SK-N-SH (cell line): Measurements from ENCODE around the gene SMYD2. TPM values are rescaled to one million over a fixed set of nuclear protein-coding genes. Genes with fewer than 3 reads are reported as not detected.

Experiments used
- CTCF ChIA-PET: fragments of 300-600, 350-600 bp; formaldehyde crosslinking; extraction: SDS; loops from one replicate; lab custom pipeline; 2021; lab: Yijun Ruan, JAX
- POLR2A ChIA-PET: fragments of 350-600 bp; sonication (Branson Sonifier 250); formaldehyde crosslinking; extraction: SDS; loops from one replicate; lab custom pipeline; 2020; ENCODE audit warnings: antibody characterized with exemption, inconsistent platforms; lab: Yijun Ruan, JAX
- DNase-seq: peaks from one replicate; pipeline ENCODE4 v3.0.0; 2012
- H2AFZ ChIP-seq: fragments of 200-600 bp; sonication (generic); 2 replicates; pipeline ENCODE4 v1.8.1; 2016; ENCODE audit warnings: antibody characterized with exemption, mild to moderate bottlenecking, low read depth
- H3F3A ChIP-seq: fragments of 200-600 bp; sonication (generic); replicated peaks from 2 replicates; pipeline ENCODE3; 2016; ENCODE audit warnings: antibody characterized with exemption, mild to moderate bottlenecking; ENCODE audit not compliant: insufficient read depth
- H3K27ac ChIP-seq, 2 experiments: fragments of 200-500 bp in 1 of 2; fragments of 200-600 bp in 1 of 2; sonication (Bioruptor generic) in 1 of 2; sonication (generic), shearing (Covaris generic) in 1 of 2; 2 replicates each; pipeline versions ENCODE4 v1.5.1 to v1.6.1; 2014 to 2016; ENCODE audit warnings: low read depth in 2 of 2, inconsistent platforms in 1 of 2, low read length in 1 of 2, mild to moderate bottlenecking in 1 of 2, mixed read lengths in 1 of 2
- H3K27me3 ChIP-seq: fragments of 200-600 bp; sonication (generic), shearing (Covaris generic); 2 replicates; pipeline ENCODE4 v1.6.1; 2016; ENCODE audit warnings: mixed run types; ENCODE audit not compliant: insufficient read depth
- H3K36me3 ChIP-seq, 2 experiments: fragments of 200-500 bp in 1 of 2; fragments of 200-600 bp in 1 of 2; sonication (Bioruptor generic) in 1 of 2; sonication (generic) in 1 of 2; replicated peaks in 1 of 2; 2 replicates each; pipeline versions ENCODE3 to v1.5.1; 2014 to 2016; ENCODE audit warnings: low read length in 1 of 2, mild to moderate bottlenecking in 1 of 2; ENCODE audit not compliant: insufficient read depth in 2 of 2, control insufficient read depth in 1 of 2
- H3K4me1 ChIP-seq, 2 experiments: fragments of 200-500 bp in 1 of 2; fragments of 200-600 bp in 1 of 2; sonication (Bioruptor generic) in 1 of 2; sonication (generic), shearing (Covaris generic) in 1 of 2; 2 replicates each; pipeline versions ENCODE4 v1.5.1 to v1.6.1; 2014 to 2016; ENCODE audit warnings: low read depth in 1 of 2, low read length in 1 of 2, mixed run types in 1 of 2; ENCODE audit not compliant: insufficient read depth in 2 of 2, control insufficient read depth in 1 of 2
- H3K4me2 ChIP-seq: fragments of 200-600 bp; sonication (generic), shearing (Covaris generic); 2 replicates; pipeline ENCODE4 v1.6.1; 2017; ENCODE audit warnings: mixed run types
- H3K4me3 ChIP-seq, 2 experiments: fragments of 200-500 bp in 1 of 2; fragments of 200-600 bp in 1 of 2; sonication (Bioruptor generic) in 1 of 2; sonication (generic), shearing (Covaris generic) in 1 of 2; 2 replicates each; pipeline versions ENCODE4 v1.5.1 to v1.8.1; 2014 to 2016; ENCODE audit warnings: low read depth in 2 of 2, inconsistent platforms in 1 of 2, low read length in 1 of 2, mild to moderate bottlenecking in 1 of 2, mixed read lengths in 1 of 2, moderate library complexity in 1 of 2
- H3K79me2 ChIP-seq: fragments of 200-600 bp; sonication (generic); 2 replicates; pipeline ENCODE4 v1.8.1; 2017; ENCODE audit warnings: mild to moderate bottlenecking; ENCODE audit not compliant: insufficient read depth
- H3K9ac ChIP-seq: fragments of 200-600 bp; sonication (generic); 2 replicates; pipeline ENCODE4 v1.6.1; 2017; ENCODE audit warnings: mixed run types
- H3K9me2 ChIP-seq: fragments of 200-600 bp; sonication (generic); 2 replicates; pipeline ENCODE4 v1.6.1; 2017; ENCODE audit warnings: mixed run types
- H3K9me3 ChIP-seq: fragments of 200-600 bp; sonication (generic); 2 replicates; pipeline ENCODE4 v1.6.1; 2017; ENCODE audit warnings: mixed run types, mild to moderate bottlenecking, moderate library complexity
- H4K20me1 ChIP-seq: fragments of 200-600 bp; sonication (generic); 2 replicates; pipeline ENCODE4 v1.6.1; 2017; ENCODE audit warnings: mild to moderate bottlenecking, mixed run types; ENCODE audit not compliant: insufficient read depth
- ELF1 ChIP-seq: IDR thresholded peaks from 2 replicates; pipeline ENCODE4 v1.4.0; 2012
- EZH2phosphoT487 ChIP-seq: fragments of 200-600 bp; sonication (generic); IDR thresholded peaks from 2 replicates; pipeline ENCODE4 v1.6.1; 2017; ENCODE audit warnings: low read depth, mixed run types, mild to moderate bottlenecking, antibody characterized with exemption, moderate library complexity, borderline replicate concordance
- FOSL2 ChIP-seq: IDR thresholded peaks from 2 replicates; pipeline ENCODE4 v1.4.0; 2012; ENCODE audit warnings: low read depth, mild to moderate bottlenecking, moderate library complexity, borderline replicate concordance
- FOXJ3 ChIP-seq: sonication (generic); formaldehyde crosslinking; IDR thresholded peaks from 2 replicates; pipeline ENCODE4 v1.5.1; 2020; ENCODE audit warnings: mild to moderate bottlenecking, missing genetic modification reagents
- GATA2 ChIP-seq: sonication (generic); formaldehyde crosslinking; IDR thresholded peaks from 2 replicates; pipeline ENCODE4 v1.5.0; 2020; ENCODE audit warnings: mild to moderate bottlenecking, missing genetic modification reagents
- JUND ChIP-seq: IDR thresholded peaks from 2 replicates; pipeline ENCODE4 v1.4.0; 2012
- RAD21 ChIP-seq: IDR thresholded peaks from 2 replicates; pipeline ENCODE4 v1.6.1; 2012; ENCODE audit warnings: mild to moderate bottlenecking, low read length
- RFX5 ChIP-seq: IDR thresholded peaks from 2 replicates; pipeline ENCODE4 v1.6.1; 2012; ENCODE audit warnings: mild to moderate bottlenecking, improper control_type of control experiment, low read length
- RXRA ChIP-seq: IDR thresholded peaks from 2 replicates; pipeline ENCODE4 v1.4.0; 2012; ENCODE audit warnings: low read depth, mild to moderate bottlenecking, borderline replicate concordance
- SMC3 ChIP-seq: IDR thresholded peaks from 2 replicates; pipeline ENCODE4 v1.6.1; 2012; ENCODE audit warnings: low read depth, low read length, improper control_type of control experiment
- TAF1 ChIP-seq: IDR thresholded peaks from 2 replicates; pipeline ENCODE4 v1.6.1; 2012; ENCODE audit warnings: low read depth, mild to moderate bottlenecking, low read length, moderate library complexity, borderline replicate concordance
- TEAD4 ChIP-seq: IDR thresholded peaks from 2 replicates; pipeline ENCODE4 v1.4.0; 2012; ENCODE audit warnings: mild to moderate bottlenecking, borderline replicate concordance; ENCODE audit not compliant: insufficient read depth
- WGBS: methylation state at CpG from one replicate; pipeline ENCODE4 v1.1.6; 2017; ENCODE audit warnings: low lambda C conversion rate; 5-methylcytosine and 5-hydroxymethylcytosine counted together
- polyA plus RNA-seq, 3 experiments: library from polyadenylated mRNA; depleted of rRNA; stranded (reverse); fragments of >200 nt; gene quantifications; 2 replicates each; pipeline ENCODE4 v1.2.3, GENCODE V29; 2012
- TF ChIP-seq, protein P1 (sequence below): fragments of 200-600 bp; sonication (generic); IDR thresholded peaks from 2 replicates; pipeline ENCODE4 v1.6.1; 2017; ENCODE audit warnings: antibody characterized with exemption, mild to moderate bottlenecking, moderate library complexity

SMYD2 gene
- polyA plus RNA-seq, 1 of the 3 experiments (the other 2 are of a cell fraction), result 23.1 TPM

DNA sequence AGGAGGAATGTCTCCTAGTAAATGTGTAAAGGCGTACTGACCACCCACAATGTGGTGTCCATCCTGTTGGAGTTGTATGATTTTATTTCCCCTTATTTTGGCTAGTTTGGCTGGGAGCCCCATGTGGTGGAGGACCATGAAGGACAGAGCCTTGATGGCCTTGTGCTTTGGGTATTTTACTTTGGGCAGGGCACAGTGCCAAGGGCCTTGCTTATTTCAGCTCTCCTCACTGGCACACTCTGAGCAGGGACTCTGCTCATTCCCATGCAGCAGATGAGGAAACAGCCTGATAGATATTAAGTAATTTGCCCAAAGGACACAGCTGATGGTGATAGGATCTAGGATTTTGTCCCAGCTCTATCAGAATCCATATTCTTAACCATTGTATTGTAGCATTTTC is 50.2 kb downstream of the SMYD2 start:
- no peak for DNase-seq
- CTCF ChIA-PET, result interaction anchor here (0.9 to 13.9 kb wide), 35 partner anchors 9 to 1196 kb away, joined by 3 to 393 read pairs (median 12); partner anchors contain the start of gene PTPN14
- H3K27me3 ChIP-seq, result no peaks in the 10 kb centered on the region
- 78% methylated on average over 1 of the region's 1 CpG for WGBS
- no peak overlapping the region for H3K9ac ChIP-seq
- POLR2A ChIA-PET, result no interaction called here
- H4K20me1 ChIP-seq, result no peaks in the 10 kb centered on the region
- H3K4me1 ChIP-seq, result peaks cover 0 to 7% of the 10 kb centered on the region in 2 experiments; a peak in 1 of 4 replicates
- H3K36me3 ChIP-seq, result peaks cover 0 to 33% of the 10 kb centered on the region in 2 experiments
- no peak overlapping the region for H2AFZ ChIP-seq
- TF ChIP-seq RXRA (no peak), GATA2 (CRISPR knock-in tag) (no peak), ELF1 (no peak), EZH2phosphoT487 (no peak), TEAD4 (no peak), RFX5 (no peak), FOXJ3 (CRISPR knock-in tag) (no peak), FOSL2 (no peak)
- no peak overlapping the region for H3K4me2 ChIP-seq
- H3K9me3 ChIP-seq, result no peaks in the 10 kb centered on the region
- H3K9me2 ChIP-seq, result no peaks in the 10 kb centered on the region
- no peak overlapping the region for H3K4me3 ChIP-seq
- H3K79me2 ChIP-seq, result no peaks in the 10 kb centered on the region
- H3K27ac ChIP-seq, result no peak overlapping the region
- no peaks in the 10 kb centered on the region for H3F3A ChIP-seq

DNA sequence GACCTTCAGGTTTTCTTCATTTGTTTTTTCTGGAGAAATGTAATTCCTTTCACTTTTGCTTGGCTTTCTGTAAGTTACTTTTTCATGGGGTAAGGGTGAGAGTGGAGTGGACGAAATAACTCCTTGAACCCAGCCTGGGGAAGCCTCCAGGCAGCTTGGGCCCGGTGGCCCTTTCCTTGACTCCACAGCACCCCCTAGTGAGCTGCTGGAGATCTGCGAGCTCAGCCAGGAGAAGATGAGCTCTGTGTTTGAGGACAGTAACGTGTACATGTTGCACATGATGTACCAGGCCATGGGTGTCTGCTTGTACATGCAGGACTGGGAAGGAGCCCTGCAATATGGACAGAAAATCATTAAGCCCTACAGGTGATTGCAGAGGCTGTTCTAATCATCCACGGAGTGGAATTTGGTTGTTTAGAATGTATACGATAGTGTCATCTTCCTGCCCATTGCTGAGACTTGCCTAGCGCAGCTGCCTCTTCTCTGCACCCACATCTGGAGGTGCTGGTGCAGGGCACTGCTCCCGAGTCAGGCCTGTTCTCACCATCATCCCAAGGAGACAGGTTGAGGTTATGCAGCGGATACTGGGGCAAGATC is 51.0 kb downstream of the SMYD2 start:
- TF ChIP-seq RAD21, result peak; percentile 67
- peak; percentile 59 for TF ChIP-seq SMC3
- no peak for TF ChIP-seq TAF1
- no peak for TF ChIP-seq JUND
- TF ChIP-seq, protein P1, sequence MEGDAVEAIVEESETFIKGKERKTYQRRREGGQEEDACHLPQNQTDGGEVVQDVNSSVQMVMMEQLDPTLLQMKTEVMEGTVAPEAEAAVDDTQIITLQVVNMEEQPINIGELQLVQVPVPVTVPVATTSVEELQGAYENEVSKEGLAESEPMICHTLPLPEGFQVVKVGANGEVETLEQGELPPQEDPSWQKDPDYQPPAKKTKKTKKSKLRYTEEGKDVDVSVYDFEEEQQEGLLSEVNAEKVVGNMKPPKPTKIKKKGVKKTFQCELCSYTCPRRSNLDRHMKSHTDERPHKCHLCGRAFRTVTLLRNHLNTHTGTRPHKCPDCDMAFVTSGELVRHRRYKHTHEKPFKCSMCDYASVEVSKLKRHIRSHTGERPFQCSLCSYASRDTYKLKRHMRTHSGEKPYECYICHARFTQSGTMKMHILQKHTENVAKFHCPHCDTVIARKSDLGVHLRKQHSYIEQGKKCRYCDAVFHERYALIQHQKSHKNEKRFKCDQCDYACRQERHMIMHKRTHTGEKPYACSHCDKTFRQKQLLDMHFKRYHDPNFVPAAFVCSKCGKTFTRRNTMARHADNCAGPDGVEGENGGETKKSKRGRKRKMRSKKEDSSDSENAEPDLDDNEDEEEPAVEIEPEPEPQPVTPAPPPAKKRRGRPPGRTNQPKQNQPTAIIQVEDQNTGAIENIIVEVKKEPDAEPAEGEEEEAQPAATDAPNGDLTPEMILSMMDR, result peak; percentile 90
- Histone ChIP-seq H3K9ac (no peak overlapping the region), H3K9me3 (no peaks in the 10 kb centered on the region), H3K4me2 (no peak overlapping the region), H3K79me2 (no peaks in the 10 kb centered on the region), H3F3A (peaks cover 3% of the 10 kb centered on the region), H3K4me1 (peaks cover 0 to 3% of the 10 kb centered on the region in 2 experiments; a peak in 1 of 4 replicates), H2AFZ (no peak overlapping the region), H4K20me1 (no peaks in the 10 kb centered on the region), H3K4me3 (no peak overlapping the region), H3K27ac (no peak overlapping the region), H3K36me3 (peaks cover under 1 to 32% of the 10 kb centered on the region in 2 experiments), H3K27me3 (no peaks in the 10 kb centered on the region), H3K9me2 (no peaks in the 10 kb centered on the region)
- CTCF ChIA-PET, result interaction anchor here (0.7 to 13.9 kb wide), 69 partner anchors 8 to 1209 kb away, joined by 3 to 393 read pairs (median 5); partner anchors contain the start of genes CENPF and PTPN14
- WGBS, result 65% methylated on average over 9 of the region's 9 CpGs
- peak; percentile 72 for DNase-seq
- POLR2A ChIA-PET, result no interaction called here
